Measurements from ENCODE around the gene BCAR3.

Gene BCAR3

DNA sequence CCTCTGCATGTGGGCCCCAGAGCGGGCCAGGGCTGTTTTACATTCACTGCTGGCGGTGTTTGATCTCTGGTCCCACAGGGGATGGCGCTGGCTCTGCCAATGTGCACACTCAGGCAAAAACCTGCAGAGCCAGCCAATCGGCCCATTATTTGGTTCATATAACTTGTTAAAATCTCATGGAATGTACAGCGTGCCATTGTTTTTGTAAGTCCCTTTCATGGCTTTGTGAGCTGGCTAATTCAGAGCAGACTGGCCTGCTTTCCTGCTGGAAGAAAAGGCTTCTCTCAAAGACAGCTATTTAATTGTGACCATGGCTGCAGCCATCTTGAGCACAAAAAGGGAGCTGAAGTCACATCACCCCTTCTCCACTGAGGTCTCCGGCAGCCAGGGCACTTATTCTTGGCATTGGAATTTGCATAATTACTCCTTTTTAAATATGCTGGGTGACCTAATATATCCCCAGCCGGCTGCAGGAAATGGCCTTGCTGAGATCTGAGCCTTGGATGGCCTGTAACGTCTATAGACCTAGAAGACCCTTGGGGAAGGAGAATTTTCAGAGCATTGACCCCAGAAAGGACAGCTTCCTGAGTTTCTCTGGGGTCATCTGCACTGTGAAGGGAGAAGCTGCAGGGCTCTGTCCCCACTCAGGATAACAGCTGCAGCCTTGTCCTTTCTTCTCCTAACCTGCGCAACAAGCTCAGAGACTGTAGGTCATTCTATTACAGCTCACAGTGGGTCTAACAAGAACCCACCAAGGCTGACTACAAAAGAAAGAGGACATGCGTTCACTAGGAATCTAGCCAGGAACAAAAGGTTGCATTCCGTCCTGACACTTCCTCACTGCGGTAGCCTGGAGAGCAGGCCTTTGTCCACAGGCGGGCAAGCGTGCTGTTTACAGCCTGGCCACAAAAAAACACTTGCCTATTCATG lies 45.8 kb downstream of the BCAR3 start:
- no peak for DNase-seq

DNA sequence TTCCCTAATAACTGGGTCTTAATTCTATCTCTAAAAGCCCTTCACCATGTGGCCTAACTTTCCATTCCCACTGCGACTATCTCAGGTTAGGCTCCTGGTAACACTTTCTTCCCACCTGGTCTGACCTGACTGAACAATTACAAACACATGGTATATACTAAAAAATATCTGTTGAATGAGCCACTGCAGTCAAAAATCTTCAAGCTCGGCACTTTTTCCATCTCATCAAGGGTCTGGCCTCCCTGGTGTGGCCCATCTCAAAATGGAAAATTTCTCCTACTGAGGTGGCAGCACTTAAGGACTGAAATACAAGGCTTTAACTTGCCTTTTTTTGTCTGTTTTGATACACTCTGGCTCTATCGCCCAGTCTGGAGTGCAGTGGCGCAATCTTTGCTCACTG lies 48.3 kb downstream of the BCAR3 start:
- DNase-seq, result no peak

DNA sequence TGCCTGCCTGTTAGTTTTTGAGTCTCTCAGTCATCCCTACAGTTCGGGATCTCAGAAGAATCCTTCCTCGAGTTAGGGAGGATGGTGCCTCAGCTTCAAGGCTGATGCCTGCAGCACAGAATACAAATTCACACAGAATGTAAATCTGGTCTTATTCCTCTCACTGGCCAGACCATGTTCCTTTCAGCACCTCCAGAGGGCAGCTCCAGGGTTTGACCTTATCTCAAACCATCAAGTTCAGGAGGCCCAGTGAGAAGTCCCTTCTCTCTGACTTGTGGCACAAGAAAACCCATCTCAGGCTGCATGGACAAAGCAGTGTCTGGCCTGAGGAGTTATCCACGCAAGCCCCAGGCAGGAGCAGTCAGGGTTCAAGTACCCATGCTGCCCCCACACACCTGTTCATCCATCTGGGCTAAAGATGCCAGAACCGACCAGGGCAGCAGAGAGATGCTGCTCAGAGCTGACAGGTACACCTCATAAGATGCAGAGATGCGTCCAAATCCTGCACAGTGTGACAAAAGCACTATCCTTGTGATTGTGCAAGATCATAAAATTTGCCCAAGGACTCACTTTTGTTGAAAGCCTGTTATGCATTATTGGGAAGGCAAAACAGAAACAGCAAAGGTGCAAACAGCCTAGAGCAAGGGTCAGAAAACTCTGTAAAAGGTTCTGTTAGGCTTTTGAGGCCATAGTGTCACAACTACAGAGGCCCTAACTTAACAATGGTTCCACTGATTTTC lies 49.8 kb downstream of the BCAR3 start:
- peak; percentile 70 for DNase-seq

GRCh38 chr1:93630168-93630567 lies 51.5 kb downstream of the BCAR3 start:
- no peak for DNase-seq

DNA sequence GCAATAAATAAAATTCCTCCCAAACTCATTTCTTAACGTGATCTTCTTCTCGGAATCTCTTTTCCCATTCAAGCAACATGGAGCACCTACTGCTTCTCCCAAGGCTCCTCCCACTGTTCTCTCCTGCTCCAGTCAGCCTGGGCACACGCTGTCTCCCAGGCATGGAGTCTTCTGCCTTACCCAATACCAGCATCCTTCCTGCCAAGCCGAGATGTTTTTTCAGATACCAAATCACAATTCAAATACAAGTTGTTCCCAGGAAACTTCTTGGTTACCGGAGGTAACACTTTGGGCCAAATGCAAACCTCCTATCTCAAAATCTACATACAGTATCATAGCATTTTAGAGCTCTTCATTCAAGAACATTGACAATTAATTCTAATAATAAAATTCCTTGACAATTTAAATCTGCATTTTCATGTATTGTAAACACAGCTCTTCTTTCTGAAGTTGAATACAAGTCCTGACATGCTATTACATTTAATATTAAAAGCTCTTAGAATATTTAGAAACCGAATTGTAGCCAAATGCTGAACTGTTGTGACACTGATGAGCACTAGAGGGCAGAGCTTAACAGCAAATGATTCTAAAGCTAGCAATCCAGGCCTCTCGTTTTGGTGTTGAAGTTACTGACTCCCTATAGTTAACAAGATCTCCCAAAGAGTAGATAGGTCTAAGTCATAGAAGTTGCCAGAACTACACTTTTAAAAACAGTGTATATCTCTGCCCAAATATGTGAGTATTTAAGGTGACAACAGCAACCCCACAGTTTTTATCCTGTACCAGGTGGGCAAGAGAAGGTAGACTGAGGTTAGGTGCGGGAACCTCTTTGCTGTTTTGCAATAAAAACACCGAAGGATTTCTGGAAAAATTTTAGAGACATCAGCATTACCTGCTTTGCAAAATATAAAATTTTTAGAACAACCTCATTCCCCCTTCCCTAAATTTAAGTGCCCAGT lies 52.3 kb downstream of the BCAR3 start:
- peak; percentile 89 for DNase-seq

- no peak for DNase-seq
These were observed 53.0 kb downstream of the BCAR3 start for GRCh38 chr1:93628681-93629080.

DNA sequence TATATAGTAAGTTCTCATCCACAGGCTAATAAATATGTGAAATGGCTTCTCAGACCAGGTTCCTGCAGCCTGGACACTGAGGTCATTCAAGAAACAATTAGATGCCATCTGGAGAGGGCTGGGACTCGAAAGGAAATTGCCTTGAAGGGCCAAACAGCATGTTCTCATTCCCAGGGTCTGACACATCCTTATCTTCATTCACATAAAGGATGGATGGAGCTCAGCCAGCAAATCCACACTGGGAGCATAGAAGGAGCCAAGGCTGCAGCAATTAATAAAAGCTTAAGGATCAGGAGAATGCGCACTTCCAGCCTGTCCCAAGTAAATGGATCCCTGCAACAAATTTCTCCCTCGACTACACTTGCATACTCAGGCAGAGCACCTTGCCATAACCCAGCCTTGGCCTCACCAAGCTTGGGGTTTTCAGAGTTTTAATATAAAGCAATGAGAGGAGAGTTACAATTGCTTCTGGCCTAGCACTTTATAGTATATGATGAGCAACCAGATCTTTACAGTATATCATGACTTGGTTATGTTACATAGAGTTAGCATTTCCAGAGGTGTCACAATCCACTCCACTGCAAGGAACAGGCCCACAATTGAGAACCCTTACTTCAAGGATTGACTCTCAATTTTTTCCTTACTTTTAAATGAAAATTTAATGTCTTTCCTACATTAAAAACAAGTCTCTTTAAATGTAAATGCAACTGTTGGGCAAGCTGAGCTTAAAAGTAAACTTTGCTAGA lies 55.9 kb downstream of the BCAR3 start:
- no peak for DNase-seq

- DNase-seq, result no peak
These were observed 57.8 kb downstream of the BCAR3 start for GRCh38 chr1:93623875-93624274.

GRCh38 chr1:93623436-93623835 lies 58.2 kb downstream of the BCAR3 start:
- DNase-seq, result no peak

DNA sequence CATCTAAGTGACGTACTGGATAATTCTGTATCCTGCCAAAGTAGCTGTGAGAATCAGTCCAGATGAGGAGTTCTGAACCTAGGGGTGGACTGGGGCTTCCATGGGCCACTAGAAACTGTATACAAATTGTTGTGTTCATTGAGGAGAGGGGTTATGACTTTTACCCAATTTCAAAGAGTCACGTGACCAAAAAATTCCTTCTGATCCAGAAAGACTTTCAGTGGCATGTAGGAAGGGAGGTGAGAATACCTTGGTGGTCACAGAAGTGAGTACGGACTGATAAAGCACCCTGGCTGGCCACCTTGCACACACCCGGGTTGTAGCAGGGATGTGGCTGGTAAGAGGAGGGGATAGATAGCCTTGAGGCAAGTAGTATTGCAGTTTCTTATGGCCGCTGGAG lies 60.4 kb downstream of the BCAR3 start:
- DNase-seq, result no peak

DNA sequence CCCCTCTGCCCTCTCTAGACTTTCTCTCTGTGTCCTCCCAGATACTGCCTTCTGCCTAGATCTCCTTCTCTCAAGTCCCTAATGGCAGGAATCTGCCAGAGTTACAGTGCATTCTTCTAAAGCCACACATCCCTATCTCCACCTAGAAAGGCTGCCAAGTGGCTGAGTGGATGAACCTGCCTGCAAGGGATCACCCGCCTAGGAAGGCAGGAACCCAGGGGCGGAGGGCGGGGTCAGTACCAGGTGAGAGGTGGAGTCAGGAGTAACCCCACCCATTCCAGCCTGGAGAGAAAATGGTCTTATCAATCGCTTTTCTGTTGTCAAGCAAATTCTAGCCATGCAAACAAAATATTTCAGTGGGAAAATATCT lies 60.8 kb downstream of the BCAR3 start:
- no peak for DNase-seq

- no peak for DNase-seq
These were observed 61.3 kb downstream of the BCAR3 start for GRCh38 chr1:93620172-93620840.

GRCh38 chr1:93619507-93620171 lies 62.0 kb downstream of the BCAR3 start:
- DNase-seq, result peak; percentile 72

- no peak for DNase-seq
These were observed 63.8 kb downstream of the BCAR3 start for GRCh38 chr1:93617670-93618499.

DNA sequence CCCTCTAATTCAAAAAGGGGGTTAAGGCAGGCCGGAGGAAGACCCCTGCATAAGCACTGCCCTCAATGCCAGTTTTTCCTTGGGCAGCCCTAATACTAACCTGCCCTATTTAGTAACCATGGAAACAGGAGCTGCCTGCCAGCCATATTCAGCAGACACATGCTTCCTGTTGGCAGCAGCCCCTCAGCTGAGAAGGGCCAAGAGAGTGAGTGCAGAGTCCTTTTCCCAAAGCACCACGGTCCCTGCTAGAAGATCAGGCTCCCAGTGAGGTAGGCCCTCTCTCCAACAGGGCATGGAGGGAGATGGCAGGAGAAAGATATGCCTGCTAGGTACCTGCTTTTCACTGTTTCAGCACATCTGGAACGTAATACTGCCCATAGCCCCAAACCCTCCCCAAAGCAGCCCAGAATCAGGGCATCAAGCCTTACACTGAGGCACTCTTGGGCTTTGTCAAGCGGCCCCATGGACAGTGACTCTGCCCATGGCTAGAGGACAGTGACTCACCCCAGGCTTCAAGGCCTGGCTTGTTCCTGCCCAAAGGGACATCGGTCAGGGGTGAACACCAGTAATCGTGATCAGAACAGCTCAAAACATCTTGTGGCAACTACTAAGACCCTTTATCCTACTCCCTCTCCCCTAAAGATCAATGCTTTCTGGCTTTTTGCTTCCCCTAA lies 64.5 kb downstream of the BCAR3 start:
- DNase-seq, result peak; percentile 35

DNA sequence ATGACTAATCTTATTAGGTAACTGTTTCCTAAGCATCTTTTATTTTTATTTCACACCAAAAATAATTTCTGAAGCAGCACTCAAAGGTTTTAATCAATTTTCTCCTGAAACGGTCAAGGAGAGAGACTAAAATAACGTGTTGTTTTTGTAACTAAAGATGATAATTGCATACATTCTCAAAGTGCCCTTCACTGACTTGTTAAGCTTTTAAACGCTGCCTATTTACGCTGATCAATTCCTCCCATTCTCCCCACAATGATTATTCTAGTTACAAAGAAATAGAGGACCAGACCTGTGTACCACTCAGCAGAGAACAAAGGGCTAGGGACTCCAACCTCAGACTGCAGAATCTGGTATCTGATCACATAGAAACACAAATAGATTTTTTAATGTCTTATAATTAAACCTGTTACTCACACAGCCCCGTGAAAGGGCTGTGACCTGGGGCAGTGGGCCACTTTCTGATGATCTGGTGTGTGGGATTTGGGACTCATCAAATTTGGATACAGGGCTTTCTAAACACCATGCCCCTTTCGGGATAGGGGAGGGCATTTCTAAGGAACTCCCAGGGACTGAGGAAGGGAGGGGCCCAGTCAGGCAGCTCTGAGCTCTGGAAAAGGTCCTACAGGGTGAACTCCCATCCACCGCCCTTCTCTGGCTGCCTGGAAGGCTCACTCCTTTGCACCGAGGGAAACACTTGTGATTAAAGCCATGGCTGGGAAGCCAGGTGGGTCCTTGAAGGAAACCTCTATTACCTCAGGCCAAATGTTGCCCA lies 65.2 kb downstream of the BCAR3 start:
- no peak for DNase-seq

DNA sequence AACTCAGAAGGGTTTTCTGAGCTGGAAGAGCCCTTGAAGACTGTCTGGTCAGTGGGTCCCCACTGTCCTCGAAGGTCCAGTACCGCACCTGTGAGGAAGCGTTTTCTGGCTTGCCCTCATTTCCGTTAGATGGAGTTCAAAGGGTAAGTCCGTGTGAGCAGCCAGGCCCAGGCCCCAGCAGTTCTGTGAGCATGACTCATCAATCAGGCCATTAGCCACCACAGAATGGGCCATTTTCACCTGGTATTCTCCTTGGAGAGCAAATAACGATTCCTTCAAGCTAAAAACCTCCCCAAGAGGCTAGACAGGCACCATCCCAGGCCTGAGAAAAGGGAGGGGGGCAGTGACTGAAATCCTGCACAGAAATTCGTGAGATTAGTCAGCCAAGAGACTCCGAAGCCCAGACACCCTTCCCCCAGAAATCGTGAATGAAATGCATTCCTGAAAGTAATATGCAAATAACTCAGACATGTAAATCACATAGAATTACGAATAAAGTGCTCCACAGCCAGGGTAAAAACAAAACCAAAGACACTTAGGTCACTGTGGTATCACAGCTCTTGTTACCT lies 66.0 kb downstream of the BCAR3 start:
- no peak for DNase-seq

GRCh38 chr1:93614986-93615581 lies 66.6 kb downstream of the BCAR3 start:
- DNase-seq, result no peak
